RCC 7860 (cell line): Measurements from ENCODE around the gene FBXL22.

Source experiments
- DNase-seq: peaks from one replicate; pipeline ENCODE4 v3.0.0-alpha.2; 2015; ENCODE audit warnings: low spot score
- FAIRE-seq: peaks from 2 replicates; lab custom pipeline; 2012; peaks lifted over from hg19 to GRCh38; lab: Jason Lieb, UNC

Gene FBXL22

DNA sequence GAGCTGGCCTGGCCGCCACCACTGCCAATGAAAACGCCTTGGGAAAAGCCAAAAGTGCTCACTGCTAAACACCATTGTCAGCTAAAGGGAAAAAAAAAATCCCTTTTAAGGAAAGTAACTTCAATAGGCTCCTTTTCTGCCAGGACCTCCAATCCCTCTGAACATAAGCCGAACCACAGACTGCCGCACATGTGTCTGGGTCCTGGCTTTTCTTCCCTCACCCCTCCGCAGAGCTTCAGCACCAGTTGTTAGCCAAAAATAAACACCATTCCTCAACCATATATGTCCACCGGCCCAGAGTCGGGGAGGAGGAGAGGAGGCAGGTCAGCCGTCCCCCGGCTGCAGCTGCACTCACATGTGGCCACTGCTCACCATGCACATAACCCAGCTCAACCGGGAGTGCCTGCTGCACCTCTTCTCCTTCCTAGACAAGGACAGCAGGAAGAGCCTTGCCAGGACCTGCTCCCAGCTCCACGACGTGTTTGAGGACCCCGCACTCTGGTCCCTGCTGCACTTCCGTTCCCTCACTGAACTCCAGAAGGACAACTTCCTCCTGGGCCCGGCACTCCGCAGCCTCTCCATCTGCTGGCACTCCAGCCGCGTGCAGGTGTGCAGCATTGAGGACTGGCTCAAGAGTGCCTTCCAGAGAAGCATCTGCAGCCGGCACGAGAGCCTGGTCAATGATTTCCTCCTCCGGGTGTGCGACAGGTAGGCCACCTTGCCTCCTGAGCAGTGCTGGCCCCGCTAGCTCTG is at the start of gene FBXL22:
Gene FBXL22 (plus strand): TSS at position 350 of the 753 bp plus-strand sequence. CDS start 6 bp downstream, at position 356.
- DNase-seq (no peak), FAIRE-seq (no peak)

DNA sequence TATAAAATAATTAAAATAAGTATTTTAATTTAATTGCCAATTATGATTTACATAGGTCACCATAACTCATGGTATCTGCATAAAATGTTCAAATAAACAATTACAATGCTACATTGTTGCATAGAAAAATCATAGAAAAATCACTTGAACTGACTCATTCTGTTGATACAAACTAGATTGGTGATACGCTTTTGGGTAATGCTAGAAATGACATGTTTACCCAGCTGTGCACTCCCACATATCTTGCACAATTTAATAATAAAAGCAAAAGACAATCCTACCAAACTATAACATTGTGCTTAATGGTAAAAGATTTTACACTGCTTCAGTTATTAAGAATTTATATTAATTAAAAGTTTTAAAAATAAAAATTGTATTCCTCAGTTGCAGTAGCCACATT is 45.8 kb upstream of the FBXL22 start:
- FAIRE-seq (peak; percentile 60), DNase-seq (peak; percentile 14)

DNA sequence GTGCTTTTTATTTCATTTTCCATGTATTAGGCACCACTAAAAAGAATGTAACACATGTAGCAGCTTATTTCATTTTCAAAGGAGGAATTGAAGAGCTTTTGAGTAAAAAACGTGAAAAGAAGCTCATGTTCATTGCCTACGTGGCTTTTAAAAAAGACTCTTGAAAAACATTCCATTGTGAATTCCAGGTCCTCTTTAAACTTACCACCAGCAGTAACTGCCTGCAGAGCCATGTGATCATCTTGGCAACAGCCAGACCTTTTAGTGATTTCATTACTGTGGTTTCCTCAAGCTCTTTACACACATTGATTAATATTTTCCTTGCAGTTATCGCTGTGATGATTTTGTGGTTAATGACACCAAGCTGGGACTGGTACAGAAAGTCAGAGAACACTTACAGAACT is 43.8 kb upstream of the FBXL22 start:
- peak; percentile 93 for DNase-seq
- peak; percentile 99 for FAIRE-seq

GRCh38 chr15:63554337-63554927 is 42.8 kb upstream of the FBXL22 start:
- FAIRE-seq = peak; percentile 77

GRCh38 chr15:63555507-63555906 is 41.7 kb upstream of the FBXL22 start:
- DNase-seq = no peak

More at GRCh38 chr15:63554337-63554927, 42.8 kb upstream of the FBXL22 start:
- DNase-seq = no peak

DNA sequence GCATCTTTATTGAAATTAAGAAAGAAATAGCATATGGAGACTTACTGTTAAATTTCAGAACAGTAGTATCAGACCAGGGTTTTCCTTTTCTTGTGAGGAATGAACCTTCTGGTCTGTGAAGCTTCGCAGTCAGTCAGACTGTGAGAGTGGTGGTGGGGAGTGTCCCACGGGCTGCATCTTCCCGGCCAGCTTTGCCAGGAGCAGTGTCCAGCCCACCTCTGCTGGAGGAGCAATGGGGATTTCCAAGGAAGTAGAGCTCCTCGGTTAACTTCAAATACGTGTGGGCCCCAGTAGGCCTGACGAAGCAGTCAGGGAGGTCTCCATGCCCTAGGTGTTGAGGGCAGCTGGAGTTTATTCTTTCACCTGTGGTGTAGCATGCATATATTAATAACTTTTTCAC is 40.9 kb upstream of the FBXL22 start:
- no peak for DNase-seq
- FAIRE-seq = no peak

More at GRCh38 chr15:63555507-63555906, 41.7 kb upstream of the FBXL22 start:
- no peak for FAIRE-seq

GRCh38 chr15:63556736-63557135 is 40.5 kb upstream of the FBXL22 start:
- no peak for DNase-seq
- FAIRE-seq = no peak

DNA sequence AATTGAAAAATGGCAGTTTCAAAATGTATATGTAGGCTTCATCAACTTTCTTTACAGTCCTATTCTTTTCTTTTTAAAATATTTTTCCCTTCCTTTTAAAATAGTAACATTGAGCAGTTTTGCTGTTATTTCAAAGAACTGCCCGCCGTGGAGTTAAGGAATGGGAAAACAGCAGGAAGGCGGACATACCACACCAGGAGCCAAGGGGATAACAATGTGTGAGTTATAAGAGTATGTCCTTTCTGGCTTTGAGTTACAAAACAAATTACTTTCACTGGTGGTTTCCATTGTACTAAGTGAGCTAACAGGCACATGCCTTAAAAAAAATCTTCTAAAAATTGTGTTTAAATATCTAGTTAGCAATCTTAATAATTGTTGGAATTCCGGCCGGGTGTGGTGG is 37.4 kb upstream of the FBXL22 start:
- DNase-seq (no peak), FAIRE-seq (no peak)

DNA sequence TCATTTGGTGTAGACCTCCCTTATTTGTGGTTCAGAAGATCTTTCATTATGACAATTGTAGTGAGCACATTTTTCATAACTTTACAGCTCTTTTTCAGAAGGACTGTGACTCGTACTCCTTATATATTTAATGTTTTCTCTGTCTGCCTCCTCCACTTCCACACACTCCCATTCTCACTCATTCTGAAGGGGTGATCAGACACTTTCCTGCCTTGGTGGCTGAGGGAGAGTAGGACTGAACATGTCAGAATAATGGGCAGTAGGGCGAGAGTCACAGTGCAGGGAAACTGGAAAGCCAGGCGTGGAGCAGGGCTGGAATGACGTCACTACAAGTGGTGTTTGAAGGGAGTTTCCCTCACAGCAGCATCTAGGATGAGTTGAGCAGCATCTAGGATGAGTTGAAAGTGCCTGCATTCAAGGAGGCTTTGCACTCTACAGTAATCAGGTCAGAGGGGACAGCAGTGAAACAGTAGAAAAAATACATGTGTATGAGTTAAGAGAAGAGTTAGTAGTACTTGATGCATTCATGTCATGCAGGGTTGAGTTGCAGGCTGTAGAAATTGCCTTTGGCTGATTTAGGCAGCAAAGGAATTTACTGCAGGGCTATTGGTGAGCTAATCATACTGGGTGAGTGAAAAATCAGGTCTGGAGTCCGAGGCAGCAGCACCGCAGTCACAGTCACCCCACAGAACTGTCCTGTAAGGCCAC is 36.3 kb upstream of the FBXL22 start:
- DNase-seq = no peak
- no peak for FAIRE-seq

DNA sequence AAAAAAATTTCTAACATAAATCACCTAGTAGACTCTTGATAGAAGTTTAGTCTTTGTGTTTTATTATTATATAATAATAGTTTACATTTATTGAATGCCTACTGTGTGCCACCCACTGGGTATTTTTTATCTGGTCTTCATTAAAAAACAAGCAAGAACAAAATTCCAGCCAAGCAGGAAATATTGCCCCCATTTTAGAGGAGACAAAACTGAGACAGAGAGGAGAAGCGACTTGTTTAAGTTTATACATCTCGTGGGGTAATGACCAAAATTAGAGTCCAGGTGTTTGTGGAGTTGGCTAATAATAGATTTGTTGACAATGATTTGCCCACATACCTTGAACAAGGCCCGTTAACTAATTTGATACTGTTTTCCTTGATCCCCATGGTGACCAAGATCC is 33.1 kb upstream of the FBXL22 start:
- DNase-seq (no peak), FAIRE-seq (no peak)

GRCh38 chr15:63565536-63566186 is 31.5 kb upstream of the FBXL22 start:
- no peak for DNase-seq
- no peak for FAIRE-seq

GRCh38 chr15:63572749-63573464 is 24.3 kb upstream of the FBXL22 start:
- DNase-seq (no peak), FAIRE-seq (no peak)

GRCh38 chr15:63573533-63573932 is 23.7 kb upstream of the FBXL22 start:
- no peak for FAIRE-seq
- DNase-seq = no peak

GRCh38 chr15:63575312-63575711 is 21.9 kb upstream of the FBXL22 start:
- FAIRE-seq (no peak), DNase-seq (no peak)

DNA sequence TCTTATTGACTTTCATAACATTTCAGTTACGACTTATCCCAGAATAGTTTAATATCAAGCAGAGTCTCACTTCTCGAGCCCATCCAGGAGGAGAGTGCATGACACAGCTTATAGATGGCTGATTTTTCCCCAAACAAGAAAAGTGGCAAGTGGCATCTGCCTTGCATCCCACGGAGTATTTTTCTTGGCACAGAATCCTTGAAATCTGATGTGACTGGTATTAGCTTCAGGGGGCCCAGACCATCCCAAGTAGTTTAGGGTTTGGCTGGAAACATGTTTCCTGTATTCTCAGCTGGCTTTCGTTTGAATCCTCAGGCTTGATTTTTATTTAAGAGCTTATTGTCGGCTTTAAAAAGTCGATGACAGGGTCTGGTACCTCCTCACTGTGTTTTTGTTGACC is 20.7 kb upstream of the FBXL22 start:
- no peak for DNase-seq
- no peak for FAIRE-seq

DNA sequence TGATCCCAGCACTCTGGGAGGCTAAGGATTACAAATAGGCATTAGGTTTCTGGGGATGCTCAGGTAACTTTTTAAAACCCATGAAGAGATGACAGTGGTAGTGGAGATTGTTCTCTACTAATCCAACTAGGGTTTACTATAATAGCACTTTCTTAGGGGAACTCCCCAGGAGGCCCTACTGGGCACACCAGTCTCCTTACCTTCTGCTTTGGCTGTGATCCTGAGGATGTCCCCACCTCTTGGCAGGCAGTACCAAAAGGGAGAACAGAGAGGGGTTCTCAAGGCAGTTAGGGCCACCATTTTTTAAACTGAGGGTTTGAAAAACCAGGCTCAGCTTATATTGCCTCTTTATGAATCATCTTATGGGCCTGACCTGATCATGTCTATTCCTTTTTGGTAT is 15.0 kb upstream of the FBXL22 start:
- DNase-seq (no peak), FAIRE-seq (no peak)

DNA sequence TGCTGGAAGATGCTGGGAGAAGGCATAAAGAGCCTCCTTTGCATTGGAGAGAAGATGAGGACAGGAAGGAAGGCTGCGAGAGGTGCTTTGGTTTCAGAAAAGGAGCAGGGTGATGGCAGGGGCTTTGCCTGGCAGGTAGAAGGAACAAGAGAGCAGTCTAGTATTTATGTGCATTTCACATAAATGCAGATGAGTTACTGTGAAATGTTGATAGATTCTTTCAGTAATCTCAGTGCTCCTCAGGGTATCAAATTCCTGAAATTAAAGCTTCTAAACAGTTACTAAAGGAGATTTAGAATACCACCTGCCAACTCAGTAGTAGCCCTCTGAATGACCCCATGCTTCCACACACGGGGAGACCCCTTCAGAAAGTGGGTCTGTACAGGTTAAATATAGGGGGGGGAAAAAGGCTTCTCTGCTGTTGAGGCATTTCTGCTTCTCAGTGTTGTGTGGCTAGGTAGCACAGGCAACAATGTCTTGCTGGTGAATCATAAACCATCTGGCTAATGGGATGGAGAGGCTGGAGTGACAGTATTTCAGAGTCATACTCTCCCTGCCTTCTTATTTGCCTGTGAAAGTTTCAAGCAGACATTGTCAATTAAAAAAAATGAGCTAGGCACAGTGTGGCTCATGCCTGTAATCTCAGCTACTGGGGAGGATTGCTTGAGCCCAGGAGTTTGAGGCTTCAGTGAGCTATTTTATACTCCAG is 14.3 kb upstream of the FBXL22 start:
- peak; percentile 91 for FAIRE-seq
- peak; percentile 88 for DNase-seq

DNA sequence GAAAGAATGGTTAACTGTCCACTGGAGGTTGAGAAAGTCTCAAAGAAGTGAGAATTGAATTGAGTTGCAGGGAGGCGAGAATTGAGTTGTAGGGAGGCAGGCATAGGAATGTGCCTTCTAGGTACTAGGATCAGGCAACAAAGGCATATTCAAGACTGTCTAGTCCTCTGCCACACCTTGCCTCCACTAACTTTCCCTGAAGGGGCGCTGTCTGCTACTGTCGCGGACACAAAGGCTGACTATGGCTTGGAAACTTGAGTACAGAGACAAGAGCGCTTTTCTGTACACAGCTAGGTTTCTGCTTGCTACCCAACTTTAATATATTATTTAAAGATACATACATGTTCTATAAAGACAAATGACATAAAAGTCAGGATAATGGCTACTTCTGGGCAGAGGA is 10.4 kb upstream of the FBXL22 start:
- DNase-seq (no peak), FAIRE-seq (no peak)

- FAIRE-seq = no peak
- no peak for DNase-seq
These were observed 9.7 kb upstream of the FBXL22 start for GRCh38 chr15:63587527-63587926.

- FAIRE-seq = no peak
- no peak for DNase-seq
These were observed 8.4 kb upstream of the FBXL22 start for GRCh38 chr15:63588826-63589225.
